Natural killer cell (primary cell): ENCODE data around the gene DNM1. TPM values are rescaled to one million over a fixed set of nuclear protein-coding genes. Genes with fewer than 3 reads are reported as not detected.
A peak's percentile ranks its signal among the peaks of the same experiment; 100 is the strongest.

ENCODE experiments used
- ATAC-seq, 3 donors: fragments of 150-1000 bp in 2 of 3; fragments of 200-7000 bp in 1 of 3; cut with Tn5 transposase; 1 replicate in 1 of 3; 2 replicates in 2 of 3; pipeline ENCODE4 v1.10.0; 2021; ENCODE audit warnings: mild to moderate bottlenecking in 2 of 3, moderate library complexity in 2 of 3
- DNase-seq, 2 donors: peaks; one replicate each; pipeline versions ENCODE4 v3.0.0 to v3.0.0-alpha.2; 2013 to 2021; ENCODE audit warnings: mixed read lengths in 1 of 2
- H3K27ac ChIP-seq: one replicate; pipeline ENCODE4 v1.5.1; 2013; ENCODE audit warnings: mild to moderate bottlenecking, low read length
- H3K27me3 ChIP-seq: one replicate; pipeline ENCODE4 v1.6.1; 2013; ENCODE audit warnings: low read length; ENCODE audit not compliant: control insufficient read depth, insufficient read depth
- H3K36me3 ChIP-seq: one replicate; pipeline ENCODE4 v1.6.1; 2013; ENCODE audit warnings: low read length; ENCODE audit not compliant: control insufficient read depth, insufficient read depth
- H3K4me1 ChIP-seq: one replicate; pipeline ENCODE4 v1.6.1; 2013; ENCODE audit warnings: low read length; ENCODE audit not compliant: control insufficient read depth, insufficient read depth
- H3K4me3 ChIP-seq: one replicate; pipeline ENCODE4 v1.5.1; 2013; ENCODE audit warnings: low read length
- H3K9me3 ChIP-seq: one replicate; pipeline ENCODE4 v1.6.1; 2013; ENCODE audit warnings: low read length; ENCODE audit not compliant: control insufficient read depth, insufficient read depth
- H3K27ac Mint-ChIP-seq, 2 donors: one replicate each; pipeline ENCODE4 v1.8.0; 2022; ENCODE audit warnings: mild to moderate bottlenecking in 2 of 2, mixed read lengths in 2 of 2, moderate library complexity in 1 of 2
- H3K27me3 Mint-ChIP-seq, 2 donors: one replicate each; pipeline ENCODE4 v1.8.0; 2022; ENCODE audit warnings: low read depth in 2 of 2, mixed read lengths in 2 of 2
- H3K36me3 Mint-ChIP-seq: one replicate; pipeline ENCODE4 v1.8.0; 2022; ENCODE audit warnings: mixed read lengths
- H3K4me1 Mint-ChIP-seq, 2 donors: one replicate each; pipeline ENCODE4 v1.8.0; 2022; ENCODE audit warnings: mixed read lengths in 2 of 2
- H3K4me3 Mint-ChIP-seq: one replicate; pipeline ENCODE4 v1.8.0; 2022; ENCODE audit warnings: mild to moderate bottlenecking, moderate library complexity, mixed read lengths
- H3K9me3 Mint-ChIP-seq, 2 donors: one replicate each; pipeline ENCODE4 v1.8.0; 2022; ENCODE audit warnings: mixed read lengths in 2 of 2
- CTCF ChIP-seq: fragments of 200-600 bp; IDR thresholded peaks from one replicate; pipeline ENCODE4 v1.8.0; 2022; ENCODE audit warnings: antibody characterized with exemption
- WGBS: methylation state at CpG from one replicate; pipeline ENCODE4 v1.1.7; 2013; ENCODE audit warnings: missing lambda C conversion rate; ENCODE audit not compliant: insufficient coverage; 5-methylcytosine and 5-hydroxymethylcytosine counted together
- intact Hi-C: fragments of 100-400 bp; cut with micrococcal nuclease; formaldehyde crosslinking; loops from one replicate; pipeline ENCODE4 v1.14.2; 2022
- total RNA-seq, 4 donors: library from RNA; stranded (reverse); fragments of 120-200 nt in 1 of 4; gene quantifications; one replicate each; pipeline versions ENCODE4 v1.2.3 to v1.2.4, GENCODE V29; 2013 to 2022

DNM1 gene
- total RNA-seq, 3 donors from 2014 or later (not counting 1 experiment from before 2014, with no cell fraction given) = 1.4 to 8.1 (median 2.6) TPM

DNA sequence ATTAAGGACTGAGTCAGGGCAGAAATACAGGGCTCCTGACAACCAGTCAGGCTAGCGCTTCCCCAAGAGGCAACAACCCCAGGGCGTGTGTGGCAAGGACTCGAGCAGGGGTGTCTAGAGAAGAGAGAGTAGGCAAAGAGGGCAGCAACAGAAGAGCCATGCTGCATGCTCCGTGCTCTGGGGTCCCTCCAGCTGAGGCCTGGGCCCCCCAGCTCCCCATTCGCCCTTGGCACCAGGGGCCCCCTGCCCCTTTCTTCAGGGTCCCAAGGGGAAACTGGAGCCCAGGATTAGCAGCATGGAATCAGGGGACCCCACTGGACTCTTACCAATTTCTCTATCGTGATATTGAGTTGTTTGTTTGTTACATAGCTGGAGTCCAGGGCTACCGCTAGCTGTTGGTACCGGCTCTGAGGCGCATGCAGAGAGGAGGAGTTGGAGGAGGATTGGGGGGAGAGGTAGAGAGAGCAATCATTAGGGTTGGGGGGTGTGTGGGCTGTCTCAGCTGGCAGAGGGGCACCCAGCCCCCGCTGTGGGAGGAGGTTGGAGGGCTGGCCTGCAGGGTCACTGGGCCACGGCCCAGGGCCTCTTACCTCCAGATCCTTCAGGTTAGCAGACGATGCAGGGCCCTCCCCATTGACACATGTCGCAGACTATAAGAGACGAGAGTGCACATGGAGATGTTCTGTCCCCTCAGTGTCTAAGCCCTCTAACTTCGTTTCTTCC lies 63.9 kb downstream of the DNM1 start:
- Mint-ChIP-seq H3K4me3 (no peak overlapping the region), H3K9me3 (no peaks in the 10 kb centered on the region), H3K27ac (no peak overlapping the region), H3K27me3 (no peaks in the 10 kb centered on the region), H3K4me1 (peaks cover 0 to 6% of the 10 kb centered on the region in 2 donors), H3K36me3 (no peaks in the 10 kb centered on the region)
- DNase-seq = no peak
- Histone ChIP-seq H3K27ac (no peak overlapping the region), H3K36me3 (peaks cover 37% of the 10 kb centered on the region), H3K4me3 (no peak overlapping the region), H3K27me3 (no peaks in the 10 kb centered on the region), H3K4me1 (no peaks in the 10 kb centered on the region), H3K9me3 (no peaks in the 10 kb centered on the region)
- no peak for TF ChIP-seq CTCF
- ATAC-seq = no peak
- intact Hi-C loops = no loop called here
- WGBS = 98% methylated on average over 15 of the region's 15 CpGs

DNA sequence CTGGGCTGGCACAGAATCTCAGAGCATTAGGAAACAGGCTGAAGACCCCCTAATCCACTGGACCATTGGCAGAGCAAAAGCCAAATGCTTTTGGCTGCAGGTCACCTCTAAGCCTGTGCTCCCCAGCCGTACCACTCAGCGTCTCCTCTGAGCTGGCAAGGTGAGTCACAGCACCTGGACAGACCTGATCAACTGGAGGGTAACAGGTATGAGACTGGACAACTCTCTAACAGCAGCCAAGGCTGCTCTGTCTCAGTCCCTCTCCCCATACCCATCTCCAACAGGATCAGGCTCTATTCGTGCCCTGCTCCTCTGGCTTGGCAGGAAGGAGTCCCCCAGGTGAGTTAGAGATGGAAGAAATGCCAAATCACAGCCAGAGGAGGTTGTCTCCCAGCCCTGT lies 67.9 kb downstream of the DNM1 start:
- Histone ChIP-seq H3K27me3 (no peaks in the 10 kb centered on the region), H3K36me3 (peaks cover 33% of the 10 kb centered on the region), H3K9me3 (no peaks in the 10 kb centered on the region), H3K4me1 (peaks cover 12% of the 10 kb centered on the region), H3K4me3 (no peak overlapping the region), H3K27ac (no peak overlapping the region)
- Mint-ChIP-seq H3K4me1 (peaks cover 6 to 26% of the 10 kb centered on the region in 2 donors), H3K9me3 (no peaks in the 10 kb centered on the region), H3K27ac (no peak overlapping the region), H3K27me3 (no peaks in the 10 kb centered on the region), H3K4me3 (no peak overlapping the region), H3K36me3 (no peaks in the 10 kb centered on the region)
- no peak for TF ChIP-seq CTCF
- DNase-seq (no peak), ATAC-seq (no peak)
- intact Hi-C loops = no loop called here
- 94% methylated on average over 3 of the region's 3 CpGs for WGBS

DNA sequence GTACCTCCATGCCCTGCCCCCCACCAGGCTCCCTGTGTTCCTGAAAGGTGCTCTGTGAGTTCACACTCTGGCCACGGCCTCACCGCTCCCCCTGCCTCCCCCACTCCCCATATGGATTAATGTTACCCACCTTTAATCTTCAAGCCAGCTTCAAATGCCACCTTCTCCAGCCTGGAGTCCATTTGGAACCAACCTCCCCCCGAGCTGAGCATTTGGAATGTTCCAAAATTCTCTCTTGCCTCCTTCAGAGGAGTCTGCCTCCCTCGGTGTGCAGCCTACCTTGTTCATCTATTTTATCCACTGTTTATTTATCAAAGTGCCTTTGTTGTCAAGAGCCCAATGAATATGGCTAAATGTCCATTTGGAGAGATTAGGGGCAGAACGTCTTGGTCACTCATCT lies 68.3 kb downstream of the DNM1 start:
- H3K4me3 ChIP-seq = no peak overlapping the region
- Mint-ChIP-seq H3K27me3 (peaks cover 0 to 1% of the 10 kb centered on the region in 2 donors), H3K27ac (no peak overlapping the region), H3K4me3 (no peak overlapping the region), H3K36me3 (no peaks in the 10 kb centered on the region), H3K9me3 (no peaks in the 10 kb centered on the region), H3K4me1 (peaks cover 10 to 30% of the 10 kb centered on the region in 2 donors)
- H3K4me1 ChIP-seq = peaks cover 16% of the 10 kb centered on the region
- no peak for TF ChIP-seq CTCF
- ATAC-seq (no peak), DNase-seq (no peak)
- H3K36me3 ChIP-seq = peaks cover 33% of the 10 kb centered on the region
- WGBS = 81% methylated on average over 5 of the region's 5 CpGs
- intact Hi-C loops = no loop called here
- no peak overlapping the region for H3K27ac ChIP-seq
- no peaks in the 10 kb centered on the region for H3K27me3 ChIP-seq
- no peaks in the 10 kb centered on the region for H3K9me3 ChIP-seq

GRCh38 chr9:128274245-128274644 lies 71.1 kb downstream of the DNM1 start:
- Histone ChIP-seq H3K36me3 (peaks cover 16% of the 10 kb centered on the region), H3K27ac (no peak overlapping the region), H3K9me3 (no peaks in the 10 kb centered on the region), H3K4me3 (no peak overlapping the region), H3K27me3 (no peaks in the 10 kb centered on the region), H3K4me1 (peaks cover 23% of the 10 kb centered on the region)
- intact Hi-C loops = no loop called here
- DNase-seq (no peak), ATAC-seq (no peak)
- TF ChIP-seq CTCF = no peak
- H3K4me3 Mint-ChIP-seq = peak overlapping the region; percentile 92
- peaks cover 0 to 2% of the 10 kb centered on the region in 2 donors for H3K27me3 Mint-ChIP-seq
- H3K27ac Mint-ChIP-seq = peak overlapping the region; percentile 91 to 99
- H3K36me3 Mint-ChIP-seq = no peaks in the 10 kb centered on the region
- peaks cover 21 to 33% of the 10 kb centered on the region in 2 donors for H3K4me1 Mint-ChIP-seq
- 81% methylated on average over 5 of the region's 8 CpGs for WGBS
- no peaks in the 10 kb centered on the region for H3K9me3 Mint-ChIP-seq
